Heart left ventricle (tissue), 13 donors: ENCODE data around the gene NOP9.

Experiments used
- CTCF ChIP-seq, 12 donors: fragments of 200-600 bp; sonication (generic) in 4 of 12; IDR thresholded peaks; one replicate each; pipeline versions ENCODE4 v1.5.0 to v1.8.0; 2018 to 2022; ENCODE audit warnings: antibody characterized with exemption in 12 of 12, mild to moderate bottlenecking in 5 of 12
- POLR2A ChIP-seq, 2 donors: fragments of 450-650 bp; IDR thresholded peaks; one replicate each; pipeline ENCODE4 v1.6.1; 2017; ENCODE audit warnings: antibody characterized with exemption in 2 of 2, mild to moderate bottlenecking in 2 of 2, moderate library complexity in 2 of 2
- donor health status: ischemic (EF 13 %, LVEDD 7.1; RV severe dilation, severe dysfunction).
- donor health status: DM: no; HTN: yes; CAD: no.
- donor health status: DM: no; HTN: no; CAD: no.
- donor health status: ischemic (EF 25% LVEDD 6.9; RV normal size, moderate dysfunction).
- donor health status: ischemic (EF 25% LVEDD 5.7; RV mildly dilated, moderate dysfunction).
- donor health status: ischemic (EF 35%, LVEDD 5.7; RV mildly dilated, moderate dysfunction).
- donor health status: nonischemic (EF 11% LVEDD 7.7; RV severe dilation, severe dysfunction).
- donor health status: DM: yes; HTN: yes; CAD: no.
- donor health status: PGD.
- donor health status: ischemic (EF 29% LVEDD 5.4; RV normal size, mild dysfunction).
- donor health status: nonischemic (EF 23%, LVEDD 6.1; RV moderate dilation, normal function).

GRCh38 chr14:24307156-24307574 lies 7.5 kb downstream of the NOP9 start:
- no peak for TF ChIP-seq POLR2A (IDR thresholded peaks at IDR 0.05)
- no peak for TF ChIP-seq CTCF (IDR thresholded peaks at IDR 0.05)
